K562 (cell line): ENCODE data around the gene ERBB4.

Source experiments
- CBX5 ChIP-seq: IDR thresholded peaks from 2 replicates; pipeline ENCODE4 v1.6.1; 2014; ENCODE audit warnings: low read depth, borderline replicate concordance
- CREB1 ChIP-seq, 2 experiments: sonication (generic) in 1 of 2; formaldehyde crosslinking in 1 of 2; IDR thresholded peaks; 2 replicates each; pipeline versions ENCODE4 v1.6.1 to v1.8.0; 2012 to 2022; ENCODE audit warnings: inconsistent platforms in 1 of 2, mild to moderate bottlenecking in 1 of 2, missing genetic modification reagents in 1 of 2, moderate library complexity in 1 of 2
- ZNF133 ChIP-seq: fragments of 250-450 bp; sonication (Bioruptor Pico); IDR thresholded peaks from 2 replicates; pipeline ENCODE4 v1.4.0; 2020; ENCODE audit warnings: mild to moderate bottlenecking

GRCh38 chr2:212288308-212288707 is 250.3 kb downstream of the ERBB4 start:
- TF ChIP-seq ZNF133 (no peak), CBX5 (no peak), CREB1 (IDR thresholded peaks at IDR 0.05) (no peak), CREB1 (CRISPR knock-in tag; IDR thresholded peaks at IDR 0.05) (no peak)
